SW480 (cell line): ENCODE data around the gene PIP4K2A.
"Not testable (repeated sequence)": the region's sequence is repeated elsewhere in the genome, so short reads cannot be mapped to it uniquely, and the experiment has no call there.

ENCODE experiments used
- DNase-seq: peaks from one replicate; pipeline ENCODE4 v3.0.0-alpha.2; 2016; ENCODE audit warnings: low spot score

The PIP4K2A gene

GRCh38 chr10:22554461-22555182, 159.8 kb downstream of the PIP4K2A start:
- DNase-seq: no peak

GRCh38 chr10:22553452-22553995, 160.9 kb downstream of the PIP4K2A start:
- no peak for DNase-seq

- DNase-seq: no peak
Measured at GRCh38 chr10:22552888-22553378, 161.4 kb downstream of the PIP4K2A start.

GRCh38 chr10:22551681-22552365, 162.6 kb downstream of the PIP4K2A start:
- no peak for DNase-seq

GRCh38 chr10:22550732-22551131, 163.6 kb downstream of the PIP4K2A start:
- DNase-seq: peak; percentile 8

GRCh38 chr10:22548344-22548743, 166.0 kb downstream of the PIP4K2A start:
- DNase-seq: no peak

- DNase-seq: no peak
Measured at GRCh38 chr10:22545643-22546042, 168.7 kb downstream of the PIP4K2A start.

GRCh38 chr10:22544325-22545068, 169.9 kb downstream of the PIP4K2A start:
- no peak for DNase-seq

- DNase-seq: no peak
Measured at GRCh38 chr10:22542773-22543172, 171.6 kb downstream of the PIP4K2A start.

DNA sequence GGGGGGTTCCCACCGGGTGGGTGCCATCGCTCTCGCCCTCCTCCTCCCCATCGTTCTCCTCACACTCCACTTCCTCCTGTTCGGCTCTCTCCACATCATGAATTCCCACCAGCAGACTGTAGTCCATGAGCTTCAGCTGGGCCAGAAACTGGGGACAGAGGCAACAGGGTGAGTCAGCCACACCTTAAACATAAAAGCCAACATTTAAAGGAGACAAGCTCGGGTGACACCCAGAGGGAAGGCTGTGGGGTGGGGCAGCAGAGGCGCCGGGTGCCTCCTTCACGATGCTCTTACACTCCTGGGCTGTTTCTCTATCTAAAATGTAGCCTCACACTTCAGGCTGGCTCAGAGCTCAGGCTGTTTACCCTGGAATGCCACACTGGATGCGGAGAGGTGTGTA, 172.5 kb downstream of the PIP4K2A start:
- DNase-seq: peak; percentile 19

DNA sequence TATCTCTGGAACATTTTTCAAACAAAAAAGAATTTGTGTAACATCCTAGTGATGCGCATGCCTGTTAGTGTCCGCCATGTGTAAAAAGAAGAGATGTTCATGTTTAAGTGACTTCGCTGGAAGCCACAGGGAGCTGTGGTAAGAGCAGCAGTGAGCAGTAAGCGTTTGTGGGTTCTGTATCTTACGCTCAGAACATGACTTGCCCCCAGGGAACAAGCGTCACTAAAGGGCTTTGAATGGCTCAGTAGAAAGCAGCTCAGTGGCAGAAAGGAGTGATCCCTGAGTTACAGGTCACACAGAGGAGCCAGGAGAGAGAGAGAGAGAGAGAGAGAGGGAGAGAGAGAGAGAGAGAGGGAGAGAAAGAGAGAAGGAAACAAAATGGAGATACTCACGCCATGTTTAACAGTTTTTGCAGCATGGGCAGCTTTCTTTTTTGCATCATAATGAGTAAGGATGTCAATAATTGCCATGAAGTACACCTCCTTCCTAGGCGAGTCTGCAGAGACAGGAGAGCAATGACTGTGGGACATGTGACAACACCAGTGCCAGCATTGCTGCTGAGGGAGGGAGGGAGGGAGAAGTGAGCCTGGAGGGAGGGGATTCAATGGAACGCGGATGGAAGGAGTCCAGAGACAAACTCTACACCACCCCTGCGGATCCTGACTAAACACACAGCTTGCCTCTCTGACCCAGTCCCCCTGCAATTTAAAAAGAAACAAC, 174.6 kb downstream of the PIP4K2A start:
- DNase-seq: no peak

DNA sequence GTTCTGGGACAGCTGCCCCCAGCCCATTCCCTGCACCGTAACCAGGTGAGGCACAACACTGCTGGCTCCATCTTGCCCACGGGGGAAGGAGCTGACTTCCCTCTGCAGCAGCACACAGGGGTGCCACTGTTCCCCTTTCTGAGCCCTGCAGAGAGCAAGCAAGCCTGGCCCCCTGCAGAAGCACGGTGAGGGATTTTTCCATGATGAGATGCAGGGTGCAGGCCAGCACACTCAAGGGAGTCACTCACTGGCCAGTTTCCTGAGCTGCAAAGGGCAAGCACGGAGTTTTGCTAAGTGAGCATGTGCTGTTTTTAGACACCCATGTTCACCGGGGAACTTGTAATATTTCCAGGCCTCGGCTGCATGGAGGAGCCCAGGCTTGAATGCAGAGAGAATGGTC, 176.6 kb downstream of the PIP4K2A start:
- DNase-seq: no peak

DNA sequence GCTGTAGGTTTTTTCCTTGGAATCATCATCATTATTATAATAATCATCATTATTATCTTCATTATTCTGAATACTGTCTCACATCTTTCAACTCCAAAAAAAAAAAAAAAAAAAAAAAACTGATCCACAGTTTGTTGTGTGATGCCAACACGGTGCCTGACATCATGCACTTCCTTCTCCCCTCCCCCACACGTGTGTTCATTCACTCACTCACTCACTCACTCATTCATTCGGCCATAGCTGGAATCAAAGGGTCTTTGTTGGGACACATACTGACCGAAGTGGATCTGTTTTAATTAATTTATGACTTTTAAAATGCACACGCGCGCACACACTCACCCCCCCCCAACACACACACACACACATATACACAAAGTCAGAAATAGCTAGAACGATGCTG, 177.8 kb downstream of the PIP4K2A start:
- no peak for DNase-seq

- DNase-seq: no peak
Measured at GRCh38 chr10:22534849-22535604, 179.4 kb downstream of the PIP4K2A start.

- no peak for DNase-seq
Measured at GRCh38 chr10:22531441-22531840, 182.9 kb downstream of the PIP4K2A start.

DNA sequence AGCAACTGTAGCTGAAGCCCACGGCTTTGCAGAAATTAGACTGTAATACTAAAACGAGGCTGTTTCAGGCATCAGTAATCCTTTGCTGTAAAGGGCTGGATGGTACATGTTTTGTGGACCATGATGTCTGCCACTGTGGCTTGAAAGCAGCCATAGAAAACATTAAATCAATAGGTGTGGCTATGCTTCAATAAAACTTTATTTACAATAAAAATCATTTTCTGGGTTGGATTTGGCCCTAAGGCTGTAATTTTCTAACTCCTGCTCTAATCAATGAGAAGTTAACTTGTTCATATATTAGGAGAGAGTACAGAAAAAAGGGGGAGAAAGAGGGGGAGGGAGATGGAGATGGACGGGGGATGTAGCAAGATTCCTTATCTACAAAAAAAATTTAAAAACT, 183.4 kb downstream of the PIP4K2A start:
- no peak for DNase-seq

GRCh38 chr10:22527520-22527919, 186.9 kb downstream of the PIP4K2A start:
- DNase-seq: no peak

GRCh38 chr10:22524333-22524732, 190.0 kb downstream of the PIP4K2A start:
- not testable (repeated sequence) for DNase-seq

GRCh38 chr10:22520645-22521044, 193.7 kb downstream of the PIP4K2A start:
- not testable (repeated sequence) for DNase-seq

GRCh38 chr10:22518167-22518724, 196.1 kb downstream of the PIP4K2A start:
- no peak for DNase-seq

DNA sequence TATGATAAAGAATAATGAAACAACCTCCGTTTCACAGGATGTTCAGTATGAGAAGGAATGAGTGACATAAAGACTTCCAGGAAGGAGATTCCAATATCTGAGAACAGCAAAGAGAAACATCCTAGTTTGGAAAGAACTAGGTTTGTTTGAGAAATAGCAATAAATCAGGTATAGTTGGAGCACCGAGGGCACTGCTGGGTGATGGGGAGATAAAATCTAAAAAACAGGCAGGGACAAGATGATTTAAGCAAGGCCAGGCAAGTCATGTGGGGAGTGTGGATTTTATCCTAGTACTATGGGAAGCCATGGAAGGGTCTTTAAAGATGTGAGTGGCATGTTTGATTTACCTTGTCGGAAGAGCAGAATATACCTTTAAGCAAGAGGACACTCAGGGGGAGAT, 199.4 kb downstream of the PIP4K2A start:
- DNase-seq: no peak
